Fibroblast of upper back skin (primary cell): ENCODE data around the gene GRIP2.

Source experiments
- DNase-seq: peaks from one replicate; pipeline ENCODE4 v3.0.0-alpha.2; 2013

GRIP2 gene

DNA sequence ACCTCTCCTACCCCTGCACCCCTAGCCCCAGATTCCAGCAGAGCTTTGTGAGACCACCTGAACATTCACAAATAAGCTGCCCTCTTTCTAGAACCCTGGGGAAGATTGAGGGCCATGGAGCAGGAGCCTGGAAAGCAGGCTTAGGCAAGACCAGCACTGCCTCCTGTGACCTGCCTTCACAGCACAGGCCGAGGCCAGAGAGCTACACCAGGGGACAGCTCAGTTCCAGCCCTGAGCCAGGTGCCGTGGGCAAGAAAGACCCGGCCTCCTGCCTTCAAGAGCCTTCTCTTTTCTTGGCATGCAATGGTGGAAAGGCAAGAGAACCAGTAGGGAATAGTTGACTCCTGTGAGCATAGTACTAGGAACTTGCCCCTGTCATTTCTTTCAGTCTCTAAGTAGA, 89.6 kb downstream of the GRIP2 start:
- no peak for DNase-seq

DNA sequence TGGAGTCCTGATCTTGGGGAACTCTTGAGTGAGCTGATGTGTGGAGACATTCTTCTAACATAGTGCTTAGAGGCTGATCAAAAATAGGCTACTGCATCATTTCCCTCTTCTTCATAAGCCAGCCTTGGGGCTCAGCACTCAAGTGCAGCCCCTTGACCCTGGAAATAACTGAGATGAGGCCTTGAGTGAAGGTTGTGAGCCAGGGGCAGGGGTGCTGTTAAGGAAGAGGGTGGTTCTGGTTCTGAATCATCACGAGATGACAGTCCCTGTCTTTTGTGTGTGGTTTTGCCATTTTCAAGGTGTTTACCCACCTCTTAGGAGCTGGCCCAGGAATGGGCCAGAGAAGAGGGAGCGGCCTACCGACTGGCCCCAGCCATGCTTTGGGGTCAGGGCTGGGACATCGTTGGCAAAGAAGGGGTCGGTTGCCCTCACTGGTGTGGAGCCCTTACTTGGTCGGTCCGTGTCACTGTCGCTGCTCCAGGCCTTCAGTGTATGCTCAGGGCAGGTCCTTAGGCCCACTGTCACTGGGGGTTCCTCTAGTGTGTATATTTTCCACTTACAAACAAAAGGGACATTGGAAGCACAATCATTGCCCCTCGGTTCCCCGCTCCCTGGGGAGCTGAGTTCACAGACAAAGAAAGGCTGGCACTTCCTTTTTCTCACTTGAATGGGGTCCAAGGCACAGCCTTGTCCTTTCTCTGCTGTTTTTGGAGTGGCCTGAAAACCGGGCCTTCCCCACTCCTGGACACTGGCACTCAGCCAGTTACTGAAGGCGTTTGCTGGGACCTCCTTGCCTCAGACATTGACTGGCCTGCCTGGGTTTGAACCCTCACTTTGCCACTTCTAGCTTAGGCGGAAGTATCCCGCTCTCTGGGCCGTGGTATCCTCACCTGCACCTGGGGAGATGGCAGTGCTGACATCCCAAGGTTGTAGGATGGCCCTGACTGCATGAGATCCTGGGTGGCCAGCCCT, 91.1 kb downstream of the GRIP2 start:
- DNase-seq = no peak

- DNase-seq = no peak
Measured at GRCh38 chr3:14448063-14448462, 92.1 kb downstream of the GRIP2 start.

DNA sequence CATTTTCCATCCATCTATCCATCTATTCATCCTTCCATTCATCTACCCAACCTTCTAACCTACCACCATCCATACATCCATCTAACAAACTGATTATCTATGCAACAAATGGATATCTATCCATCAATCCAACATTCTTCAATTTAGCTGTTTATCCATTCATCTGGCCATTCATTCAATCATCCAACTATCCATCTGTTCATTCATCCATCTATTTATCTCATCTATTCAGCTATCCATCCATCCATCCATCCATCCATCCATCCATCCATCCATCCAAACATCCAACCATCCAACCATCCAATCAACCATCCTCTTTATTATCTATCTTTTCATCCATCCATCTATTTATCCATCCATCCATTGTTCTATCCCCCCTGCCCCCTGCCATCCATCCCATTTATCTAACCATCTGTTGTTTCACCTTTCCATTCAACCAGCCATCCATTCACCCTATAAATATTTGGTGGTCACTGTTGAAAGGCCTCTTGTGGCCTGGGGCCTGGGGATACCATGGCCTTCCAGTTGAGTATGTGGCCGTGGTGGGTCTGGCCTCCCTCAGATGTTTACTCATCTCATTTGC, 93.1 kb downstream of the GRIP2 start:
- no peak for DNase-seq

DNA sequence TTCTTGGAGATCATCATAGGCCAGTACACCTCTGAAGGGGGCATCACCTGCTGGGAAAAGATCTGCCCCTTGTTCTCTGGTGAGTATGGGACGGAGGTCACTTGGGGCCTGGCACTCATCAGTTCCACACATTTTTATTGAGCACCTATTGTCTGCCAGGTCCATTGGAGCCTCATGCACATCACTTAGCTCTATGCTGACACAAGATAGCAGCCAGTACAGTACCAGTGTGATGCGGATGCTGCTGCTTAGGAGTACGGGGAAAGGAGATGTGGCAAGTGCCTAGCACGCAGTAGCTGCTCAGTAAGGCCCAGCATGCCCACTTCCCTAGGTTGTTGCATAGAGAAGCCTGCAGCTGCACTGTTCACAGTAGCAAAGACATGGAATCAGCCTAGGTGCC, 94.4 kb downstream of the GRIP2 start:
- DNase-seq = no peak

DNA sequence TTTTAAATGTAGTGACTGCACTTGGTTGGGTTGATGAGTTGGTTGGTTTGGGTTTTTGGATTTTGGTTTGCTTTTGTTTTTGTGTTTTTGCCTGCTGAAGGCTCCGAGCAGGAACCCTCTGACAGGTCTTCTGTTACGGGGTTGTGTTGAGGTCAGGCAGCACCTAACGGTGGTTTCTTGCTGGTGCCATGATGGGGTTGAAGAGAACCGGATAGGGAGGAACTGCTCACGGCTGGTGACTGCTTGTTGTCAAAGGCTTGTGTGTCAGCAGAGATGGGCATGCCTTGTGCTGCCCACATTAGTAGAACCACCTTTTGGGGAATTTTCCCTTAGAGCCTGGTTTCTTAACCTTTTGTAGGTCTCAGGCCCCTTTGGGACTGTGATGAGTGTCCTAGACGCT, 95.8 kb downstream of the GRIP2 start:
- no peak for DNase-seq

- no peak for DNase-seq
Measured at GRCh38 chr3:14441920-14442300, 98.2 kb downstream of the GRIP2 start.

DNA sequence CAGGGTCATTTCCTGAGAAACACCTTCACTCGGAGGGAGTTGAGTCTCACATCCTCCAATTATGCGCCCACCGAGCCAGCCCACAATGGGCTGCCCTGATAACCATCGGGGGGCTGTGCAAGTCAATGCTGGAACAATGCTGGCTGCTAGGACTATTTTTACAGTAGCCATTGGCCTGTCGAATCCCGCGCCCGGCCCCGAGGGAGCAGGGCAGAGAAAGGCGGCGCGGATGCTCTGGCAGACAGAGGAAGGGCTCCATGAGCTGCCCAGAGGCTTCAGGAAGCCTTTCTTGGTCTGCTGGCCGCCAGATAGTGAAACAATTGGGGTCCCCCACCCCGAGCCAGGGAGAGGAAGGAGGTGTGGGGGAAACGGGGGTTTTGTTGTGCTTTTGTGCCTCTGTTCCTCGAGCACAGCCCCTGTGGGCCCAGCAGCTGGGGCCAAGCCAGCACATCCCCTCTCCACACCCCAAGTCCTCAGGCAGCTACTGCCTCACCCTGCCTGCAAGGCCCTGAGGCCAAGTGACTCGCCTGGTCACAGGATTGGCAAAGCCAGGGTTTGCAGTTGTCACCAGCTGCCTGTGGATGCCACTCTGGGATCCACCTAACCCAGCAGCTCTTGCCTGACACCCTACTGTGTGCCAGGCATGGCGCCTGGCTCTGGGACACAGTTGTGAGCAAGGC, 98.8 kb downstream of the GRIP2 start:
- no peak for DNase-seq

DNA sequence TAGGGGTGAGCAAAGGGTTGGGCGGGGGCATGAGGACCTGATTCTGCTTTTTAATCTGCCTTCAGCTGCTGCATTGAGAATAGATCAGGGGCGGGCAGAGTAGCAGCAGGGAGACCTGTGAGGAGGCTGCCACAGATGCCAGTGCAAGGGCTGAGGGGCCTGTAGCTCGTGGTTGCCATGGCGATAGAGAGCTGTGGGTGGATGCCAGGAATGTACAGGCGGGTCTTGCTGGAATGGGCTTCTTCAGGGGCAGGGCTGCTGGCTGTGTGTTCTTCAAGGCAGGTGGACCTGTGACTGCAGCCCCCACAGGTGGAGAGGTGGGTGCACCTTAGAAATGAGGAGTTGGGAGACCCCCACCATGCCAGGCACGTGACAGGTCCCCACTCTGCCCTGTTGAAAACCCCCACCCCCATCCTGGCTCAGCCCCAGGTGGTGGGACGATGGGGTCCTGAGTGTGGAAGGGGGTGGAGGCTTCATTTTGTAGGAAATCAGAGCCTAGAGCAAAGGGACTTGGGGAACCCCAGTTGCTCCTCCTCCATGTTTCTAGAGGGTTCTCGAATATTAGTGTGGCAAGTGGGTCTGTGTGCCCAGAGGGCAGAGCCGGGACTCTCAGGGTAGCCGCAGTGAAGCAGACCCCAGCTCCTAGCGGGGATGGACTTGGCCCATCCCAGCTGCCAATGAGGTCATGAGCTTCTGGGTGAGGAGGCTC, 99.5 kb downstream of the GRIP2 start:
- DNase-seq = peak; percentile 41

DNA sequence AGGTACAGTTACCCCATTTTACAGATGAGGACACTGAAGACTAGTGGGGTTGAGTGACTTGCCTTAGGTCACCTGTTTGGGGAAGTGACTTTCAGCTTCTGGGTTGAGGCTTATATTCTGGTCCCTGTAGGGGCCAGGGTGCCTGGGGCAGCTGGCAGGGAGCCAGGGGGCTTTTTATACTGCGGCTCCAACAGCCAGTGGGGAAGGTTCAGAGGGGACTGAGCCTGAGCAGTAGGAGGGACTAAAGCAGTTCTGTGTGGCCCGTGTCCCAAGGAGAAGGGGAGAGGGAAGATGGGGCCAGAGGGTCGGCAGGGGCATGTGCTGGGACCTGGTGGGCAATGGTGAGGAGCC, 100.0 kb downstream of the GRIP2 start:
- DNase-seq = no peak

DNA sequence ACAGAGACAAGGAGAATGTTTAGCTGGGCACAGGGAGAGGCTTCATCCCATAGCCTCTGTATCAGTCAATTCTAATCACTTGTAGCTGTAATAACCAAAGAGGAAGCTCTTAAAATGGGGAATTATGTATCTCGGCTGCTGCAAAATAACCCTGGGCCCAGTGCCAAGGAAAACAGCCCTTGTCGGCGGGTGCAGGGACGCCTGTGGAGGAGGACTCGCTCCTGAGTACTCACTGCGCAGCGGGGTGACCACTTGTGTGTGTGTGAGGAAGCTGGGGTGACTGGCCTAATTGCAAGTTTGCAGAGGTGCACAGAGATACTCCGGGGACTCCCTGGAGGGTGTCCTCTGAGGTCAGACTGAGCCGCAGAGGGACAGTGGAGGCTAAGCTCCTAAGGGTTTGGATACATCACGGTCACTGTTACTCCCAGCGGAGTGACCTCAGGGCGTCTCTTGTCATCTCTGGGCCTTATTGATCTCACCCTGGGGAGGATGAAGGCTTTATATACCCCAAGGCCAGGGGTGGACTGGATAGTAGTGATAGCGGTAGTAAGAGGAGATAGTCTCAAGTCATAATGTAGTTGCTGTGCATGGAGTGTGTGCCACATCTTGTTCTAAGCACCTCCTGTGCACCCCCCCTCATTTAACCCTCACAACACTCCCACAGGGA, 100.5 kb downstream of the GRIP2 start:
- DNase-seq = peak; percentile 41
